Muscle layer of colon (tissue), 2 donors: ENCODE measurements around the gene OR1B1.

Experiments
- H3K27ac ChIP-seq: one replicate; pipeline ENCODE4 v1.7.0; 2013; ENCODE audit warnings: low read depth, mild to moderate bottlenecking, low read length, moderate library complexity
- H3K27me3 ChIP-seq, 2 donors: one replicate each; pipeline ENCODE4 v1.7.0; 2013; ENCODE audit warnings: low read length in 2 of 2, mild to moderate bottlenecking in 2 of 2; ENCODE audit not compliant: insufficient read depth in 2 of 2, control insufficient read depth in 1 of 2
- H3K36me3 ChIP-seq: one replicate; pipeline ENCODE4 v1.7.0; 2013; ENCODE audit warnings: mild to moderate bottlenecking, low read length; ENCODE audit not compliant: insufficient read depth
- H3K4me1 ChIP-seq: one replicate; pipeline ENCODE4 v1.7.0; 2013; ENCODE audit warnings: mild to moderate bottlenecking, low read length; ENCODE audit not compliant: insufficient read depth
- H3K4me3 ChIP-seq, 2 donors: one replicate each; pipeline ENCODE4 v1.7.0; 2013; ENCODE audit warnings: low read length in 2 of 2, low read depth in 1 of 2, mild to moderate bottlenecking in 1 of 2, moderate library complexity in 1 of 2
- H3K9ac ChIP-seq: one replicate; pipeline ENCODE4 v1.7.0; 2013; ENCODE audit warnings: low read length
- H3K9me3 ChIP-seq: one replicate; pipeline ENCODE4 v1.7.0; 2013; ENCODE audit warnings: mild to moderate bottlenecking, low read length
- donor health status: abdominal sarcoma.
- donor health status: Adenocarcinoma of cecum.

The OR1B1 gene

GRCh38 chr9:122657527-122657926, at the start of gene OR1B1:
OR1B1 (minus strand) TSS chr9:122657627.
- Histone ChIP-seq H3K36me3 (no peaks in the 10 kb centered on the region), H3K9me3 (no peaks in the 10 kb centered on the region), H3K27ac (no peak within 1 kb of the TSS), H3K27me3 (no peaks in the 10 kb centered on the region), H3K4me1 (no peaks in the 10 kb centered on the region), H3K9ac (no peak within 1 kb of the TSS), H3K4me3 (no peak within 1 kb of the TSS)

DNA sequence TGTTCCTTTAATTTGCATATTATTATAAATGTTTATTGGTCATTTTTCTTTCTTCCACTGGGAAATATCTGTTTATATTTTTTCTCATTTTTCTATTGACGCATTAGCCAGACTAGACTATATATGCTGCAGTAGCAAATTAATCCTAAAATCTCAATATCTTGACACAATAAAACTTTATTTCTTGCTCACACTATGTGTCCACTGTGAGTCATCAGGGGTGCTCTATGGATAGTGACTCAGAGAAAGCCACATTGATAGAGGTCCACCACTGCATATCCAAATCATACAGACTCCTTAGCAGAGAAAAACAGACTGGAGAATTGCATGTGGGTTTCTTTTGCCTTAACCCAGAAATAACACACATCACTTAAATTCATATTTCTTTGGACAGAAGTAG, 38.3 kb upstream of the OR1B1 start:
- no peak overlapping the region for H3K4me3 ChIP-seq
- no peaks in the 10 kb centered on the region for H3K4me1 ChIP-seq
- H3K27ac ChIP-seq, result no peak overlapping the region
- H3K36me3 ChIP-seq, result no peaks in the 10 kb centered on the region
- H3K9ac ChIP-seq, result no peak overlapping the region
- no peaks in the 10 kb centered on the region for H3K27me3 ChIP-seq
- H3K9me3 ChIP-seq, result peaks cover 13% of the 10 kb centered on the region

DNA sequence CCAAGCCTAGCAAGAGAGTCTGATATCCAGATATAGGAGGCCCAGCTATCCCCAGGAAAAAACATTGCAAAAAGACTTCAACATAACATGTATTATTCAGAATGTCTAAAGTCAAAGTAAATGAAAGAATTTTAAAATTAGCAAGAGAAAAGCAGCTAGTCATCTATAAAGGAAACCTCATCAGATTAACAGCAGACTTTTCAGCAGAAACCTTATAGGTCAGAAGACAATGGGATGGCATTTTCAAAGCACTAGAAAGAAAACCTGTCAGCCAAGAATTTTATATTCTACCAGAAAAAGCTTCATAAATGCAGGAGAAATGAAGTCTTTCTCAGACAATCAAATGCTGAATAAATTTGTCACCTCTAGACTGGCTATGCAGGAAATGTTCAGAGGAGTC, 27.4 kb upstream of the OR1B1 start:
- no peak overlapping the region for H3K27ac ChIP-seq
- no peak overlapping the region for H3K4me3 ChIP-seq
- H3K36me3 ChIP-seq, result no peaks in the 10 kb centered on the region
- H3K9ac ChIP-seq, result no peak overlapping the region
- H3K27me3 ChIP-seq, result no peaks in the 10 kb centered on the region
- H3K4me1 ChIP-seq, result no peaks in the 10 kb centered on the region
- no peaks in the 10 kb centered on the region for H3K9me3 ChIP-seq

DNA sequence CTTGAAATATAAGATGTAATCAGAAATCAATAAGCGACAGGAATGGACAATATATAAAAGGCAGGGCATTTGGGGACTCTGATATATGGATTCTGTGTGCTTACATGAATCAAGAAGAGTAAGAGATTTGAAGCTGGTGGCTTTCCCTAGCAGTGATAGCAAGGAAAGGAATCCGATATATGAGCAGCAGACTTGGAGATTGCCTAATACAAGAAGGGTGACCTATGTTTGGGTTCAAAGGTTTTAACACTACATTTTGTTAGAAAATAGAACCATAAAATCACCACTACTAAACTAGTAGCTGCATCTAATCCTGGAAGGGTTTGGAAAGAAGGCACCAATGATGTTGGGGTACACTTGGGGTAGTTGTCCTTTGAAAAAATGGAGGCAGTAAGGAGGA, 15.1 kb upstream of the OR1B1 start:
- Histone ChIP-seq H3K27ac (no peak overlapping the region), H3K36me3 (no peaks in the 10 kb centered on the region), H3K4me3 (no peak overlapping the region), H3K27me3 (no peaks in the 10 kb centered on the region), H3K9ac (no peak overlapping the region), H3K4me1 (no peaks in the 10 kb centered on the region), H3K9me3 (peaks cover 4% of the 10 kb centered on the region)

- Histone ChIP-seq H3K9me3 (no peaks in the 10 kb centered on the region), H3K4me3 (no peak within 1 kb of the TSS), H3K9ac (no peak within 1 kb of the TSS), H3K36me3 (no peaks in the 10 kb centered on the region), H3K27me3 (no peaks in the 10 kb centered on the region), H3K4me1 (no peaks in the 10 kb centered on the region), H3K27ac (no peak within 1 kb of the TSS)
Measured at GRCh38 chr9:122661416-122661815, 4.0 kb upstream of the OR1B1 start, which contains the start of gene OR1L1. OR1L1 (plus strand) TSS chr9:122661716; CDS start chr9:122661716, 0 bp downstream.

GRCh38 chr9:122656378-122656777, 1.0 kb downstream of the OR1B1 start:
- Histone ChIP-seq H3K27me3 (no peaks in the 10 kb centered on the region), H3K27ac (no peak overlapping the region), H3K36me3 (no peaks in the 10 kb centered on the region), H3K4me3 (no peak overlapping the region), H3K9ac (no peak overlapping the region), H3K4me1 (no peaks in the 10 kb centered on the region), H3K9me3 (no peaks in the 10 kb centered on the region)

- Histone ChIP-seq H3K27ac (no peak overlapping the region), H3K9ac (no peak overlapping the region), H3K27me3 (no peaks in the 10 kb centered on the region), H3K4me1 (no peaks in the 10 kb centered on the region), H3K36me3 (no peaks in the 10 kb centered on the region), H3K4me3 (no peak overlapping the region), H3K9me3 (no peaks in the 10 kb centered on the region)
Measured at GRCh38 chr9:122642226-122642625, 15.2 kb downstream of the OR1B1 start.

DNA sequence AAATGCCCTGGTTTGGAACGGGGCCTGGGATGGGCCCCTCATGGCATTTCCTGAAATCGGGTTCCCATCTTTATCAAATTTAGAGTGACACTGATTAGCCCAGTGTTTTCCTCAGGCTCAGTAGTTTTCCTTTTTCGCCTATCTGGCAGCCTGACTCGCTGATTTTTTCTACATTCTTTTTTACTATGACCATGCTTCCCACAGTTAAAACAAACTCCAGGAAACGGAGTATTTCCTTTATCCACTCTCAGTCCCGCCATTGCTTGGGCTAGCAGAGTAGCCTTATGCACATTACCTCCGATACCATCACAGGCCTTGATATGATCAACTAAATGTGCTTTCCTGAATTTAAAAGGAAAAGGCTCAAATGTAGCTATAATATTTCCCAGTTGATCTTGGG, 37.4 kb downstream of the OR1B1 start:
- H3K4me1 ChIP-seq, result no peaks in the 10 kb centered on the region
- H3K27ac ChIP-seq, result no peak overlapping the region

DNA sequence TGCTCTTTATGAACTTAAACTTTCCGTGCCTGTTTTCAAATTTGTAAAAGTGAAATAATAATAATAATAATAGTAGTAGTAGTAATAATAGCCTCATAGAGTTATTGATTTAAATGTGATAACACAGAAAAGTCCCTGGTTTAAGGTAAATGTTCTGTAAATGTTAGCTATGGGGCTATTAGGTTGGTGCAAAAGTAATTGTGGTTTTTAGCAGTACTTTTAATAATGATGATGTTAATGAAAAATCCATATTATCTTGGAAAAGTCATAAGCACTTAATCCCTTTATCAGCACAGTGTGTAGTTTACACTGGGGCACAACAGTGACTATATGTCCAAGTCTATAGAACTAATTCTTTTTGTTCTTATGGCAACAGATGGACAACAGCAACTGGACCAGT, 43.1 kb downstream of the OR1B1 start, which contains the start of gene OR1Q1:
Gene OR1Q1 (plus strand): TSS at position 377 of the 400 bp plus-strand sequence. CDS start 0 bp downstream, at position 377.
- no peaks in the 10 kb centered on the region for H3K36me3 ChIP-seq
- no peaks in the 10 kb centered on the region for H3K27me3 ChIP-seq
- H3K27ac ChIP-seq, result no peak within 1 kb of the TSS
- H3K9ac ChIP-seq, result no peak within 1 kb of the TSS
- H3K4me3 ChIP-seq, result no peak within 1 kb of the TSS
- H3K9me3 ChIP-seq, result no peaks in the 10 kb centered on the region
- no peaks in the 10 kb centered on the region for H3K4me1 ChIP-seq

More for the DNA sequence above, 37.4 kb downstream of the OR1B1 start:
- Histone ChIP-seq H3K27me3 (no peaks in the 10 kb centered on the region), H3K9me3 (no peaks in the 10 kb centered on the region), H3K9ac (no peak overlapping the region), H3K4me3 (no peak overlapping the region), H3K36me3 (no peaks in the 10 kb centered on the region)

DNA sequence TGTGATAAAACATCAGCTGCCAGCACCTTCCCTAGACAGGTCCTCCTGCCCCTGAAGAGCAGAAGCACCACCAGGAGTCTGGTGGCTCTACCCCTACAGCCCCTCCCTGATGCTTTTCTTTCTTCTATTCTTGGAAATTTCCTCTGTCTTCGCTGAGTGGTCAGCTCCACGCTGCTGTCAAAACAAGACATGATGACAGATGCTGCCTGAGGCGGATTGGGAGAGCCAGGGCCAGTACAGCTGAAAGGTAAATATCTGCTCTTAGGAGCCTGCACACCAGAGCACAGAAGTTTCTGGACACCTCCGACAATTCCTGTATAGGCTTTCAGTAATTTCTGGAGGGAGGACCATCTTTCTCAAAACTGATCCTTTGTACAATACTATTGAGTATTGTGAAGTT, 47.6 kb downstream of the OR1B1 start:
- no peaks in the 10 kb centered on the region for H3K9me3 ChIP-seq
- no peaks in the 10 kb centered on the region for H3K27me3 ChIP-seq
- H3K4me3 ChIP-seq, result no peak overlapping the region
- H3K9ac ChIP-seq, result no peak overlapping the region
- H3K27ac ChIP-seq, result no peak overlapping the region
- H3K4me1 ChIP-seq, result no peaks in the 10 kb centered on the region
- H3K36me3 ChIP-seq, result no peaks in the 10 kb centered on the region

DNA sequence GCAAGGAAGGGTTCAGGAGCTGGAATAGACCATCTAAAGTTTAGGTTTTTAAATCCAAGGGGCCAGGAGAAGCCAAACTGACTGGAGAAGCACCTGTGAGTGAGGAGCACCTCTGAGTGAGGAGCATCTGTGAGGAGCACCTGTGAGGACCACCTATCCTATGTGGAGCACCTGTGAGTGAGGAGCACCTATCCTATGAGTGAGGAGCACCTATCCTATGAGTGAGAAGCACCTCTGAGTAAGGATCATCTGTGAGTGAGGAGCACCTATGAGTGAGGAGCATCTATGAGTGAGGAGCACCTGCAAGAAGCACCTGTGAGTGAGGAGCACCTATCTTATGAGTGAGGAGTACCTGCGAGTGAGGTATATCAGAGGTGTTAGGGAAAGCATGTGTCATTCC, 50.8 kb downstream of the OR1B1 start:
- H3K36me3 ChIP-seq, result no peaks in the 10 kb centered on the region
- H3K27ac ChIP-seq, result no peak overlapping the region
- no peaks in the 10 kb centered on the region for H3K27me3 ChIP-seq
- H3K4me3 ChIP-seq, result no peak overlapping the region
- H3K9ac ChIP-seq, result no peak overlapping the region
- H3K4me1 ChIP-seq, result no peaks in the 10 kb centered on the region
- no peaks in the 10 kb centered on the region for H3K9me3 ChIP-seq

- Histone ChIP-seq H3K4me1 (no peaks in the 10 kb centered on the region), H3K4me3 (no peak overlapping the region), H3K27me3 (no peaks in the 10 kb centered on the region), H3K27ac (no peak overlapping the region), H3K36me3 (no peaks in the 10 kb centered on the region), H3K9ac (no peak overlapping the region), H3K9me3 (no peaks in the 10 kb centered on the region)
Measured at GRCh38 chr9:122605691-122606090, 51.7 kb downstream of the OR1B1 start.
